AG09319 (cell line): Measurements from ENCODE around the gene EFS.
"Not testable (repeated sequence)": the region's sequence is repeated elsewhere in the genome, so short reads cannot be mapped to it uniquely, and the experiment has no call there.

ENCODE experiments used
- DNase-seq: peaks from one replicate; pipeline ENCODE4 v3.0.0-alpha.2; 2010; ENCODE audit warnings: low read depth; ENCODE audit errors: extremely low read depth
- TF ChIP-seq, protein P1 (sequence below): IDR thresholded peaks from 2 replicates; pipeline ENCODE4 v1.5.1; 2011; ENCODE audit warnings: low read depth, mild to moderate bottlenecking, inconsistent platforms, low read length, moderate library complexity

Gene EFS

DNA sequence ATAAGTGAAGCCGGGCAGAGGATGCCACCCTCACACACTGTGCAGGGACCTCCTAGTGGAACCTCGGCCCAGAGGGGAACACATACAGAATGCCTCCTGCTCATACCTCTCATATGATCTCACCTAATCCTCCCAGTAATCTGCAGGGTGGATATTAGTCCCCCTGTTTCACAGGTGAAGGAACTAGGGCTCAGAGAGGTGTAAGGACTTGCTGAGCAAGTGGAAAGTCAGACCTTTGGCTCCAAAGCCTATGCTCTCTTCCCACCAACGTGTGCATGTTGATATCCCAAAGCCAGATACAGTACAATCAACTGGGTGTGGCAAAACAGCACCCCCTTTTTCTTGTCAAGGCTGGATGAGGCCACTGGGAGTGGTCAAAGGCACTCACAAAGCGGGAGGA lies 38.9 kb upstream of the EFS start:
- DNase-seq: no peak
- TF ChIP-seq, protein P1, sequence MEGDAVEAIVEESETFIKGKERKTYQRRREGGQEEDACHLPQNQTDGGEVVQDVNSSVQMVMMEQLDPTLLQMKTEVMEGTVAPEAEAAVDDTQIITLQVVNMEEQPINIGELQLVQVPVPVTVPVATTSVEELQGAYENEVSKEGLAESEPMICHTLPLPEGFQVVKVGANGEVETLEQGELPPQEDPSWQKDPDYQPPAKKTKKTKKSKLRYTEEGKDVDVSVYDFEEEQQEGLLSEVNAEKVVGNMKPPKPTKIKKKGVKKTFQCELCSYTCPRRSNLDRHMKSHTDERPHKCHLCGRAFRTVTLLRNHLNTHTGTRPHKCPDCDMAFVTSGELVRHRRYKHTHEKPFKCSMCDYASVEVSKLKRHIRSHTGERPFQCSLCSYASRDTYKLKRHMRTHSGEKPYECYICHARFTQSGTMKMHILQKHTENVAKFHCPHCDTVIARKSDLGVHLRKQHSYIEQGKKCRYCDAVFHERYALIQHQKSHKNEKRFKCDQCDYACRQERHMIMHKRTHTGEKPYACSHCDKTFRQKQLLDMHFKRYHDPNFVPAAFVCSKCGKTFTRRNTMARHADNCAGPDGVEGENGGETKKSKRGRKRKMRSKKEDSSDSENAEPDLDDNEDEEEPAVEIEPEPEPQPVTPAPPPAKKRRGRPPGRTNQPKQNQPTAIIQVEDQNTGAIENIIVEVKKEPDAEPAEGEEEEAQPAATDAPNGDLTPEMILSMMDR: no peak

DNA sequence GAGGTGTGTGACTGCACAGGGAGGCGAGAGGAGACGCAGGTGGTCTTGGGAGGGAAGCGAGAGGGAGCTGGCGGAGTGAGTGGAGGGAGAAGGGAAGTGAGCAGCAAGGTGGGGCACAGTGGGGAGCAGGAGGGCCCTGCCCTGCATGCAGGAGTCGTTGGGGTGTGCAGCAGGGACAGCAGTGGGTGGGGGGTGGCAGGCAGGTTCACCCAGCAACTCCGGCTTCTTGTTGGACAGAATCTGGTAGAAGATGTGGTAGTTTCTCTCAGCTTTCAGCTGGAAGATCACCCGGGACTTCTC lies 38.1 kb upstream of the EFS start:
- TF ChIP-seq, protein P1: no peak
- no peak for DNase-seq

DNA sequence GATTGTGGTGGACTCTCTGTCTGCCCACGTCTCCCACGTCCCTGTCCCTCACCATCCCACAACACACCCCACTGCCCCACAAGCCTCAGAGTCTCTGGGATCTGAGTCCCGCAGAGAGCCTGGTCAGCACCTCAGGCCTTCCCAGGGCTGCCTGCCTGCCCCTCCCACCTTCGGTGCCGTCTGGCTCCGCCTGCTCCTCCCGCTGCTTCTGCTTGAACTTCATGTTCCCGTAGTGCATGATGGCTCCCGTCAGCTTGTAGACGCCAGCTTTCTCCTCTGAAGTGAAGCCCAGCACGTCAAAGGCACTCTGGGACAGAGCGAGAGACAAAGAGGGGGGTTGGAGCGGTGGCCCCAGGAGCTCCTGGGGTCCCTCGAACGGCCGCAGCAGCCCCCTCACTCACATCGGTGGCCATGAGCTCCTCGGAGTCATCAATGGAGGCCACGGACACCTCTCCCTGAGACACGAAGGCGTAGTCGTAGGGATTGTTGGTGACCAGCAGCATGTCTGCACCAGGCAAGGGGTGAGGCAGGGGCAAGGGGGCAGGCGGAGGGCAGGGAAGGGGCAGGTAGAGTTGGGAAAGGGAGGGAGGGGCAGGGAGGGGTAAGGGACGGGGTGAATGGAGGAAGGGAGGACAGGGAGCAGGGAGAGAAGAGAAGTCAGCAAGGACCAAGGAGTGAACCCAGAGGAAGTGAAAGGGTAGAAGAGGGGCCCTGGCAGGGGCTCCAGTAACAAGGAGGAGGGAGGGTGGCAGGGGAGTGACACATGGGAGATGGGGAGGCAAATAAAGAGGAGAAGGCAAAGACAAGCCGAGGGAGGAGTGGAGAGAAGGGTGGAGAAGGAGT lies 37.5 kb upstream of the EFS start:
- DNase-seq: no peak
- TF ChIP-seq, protein P1: no peak

DNA sequence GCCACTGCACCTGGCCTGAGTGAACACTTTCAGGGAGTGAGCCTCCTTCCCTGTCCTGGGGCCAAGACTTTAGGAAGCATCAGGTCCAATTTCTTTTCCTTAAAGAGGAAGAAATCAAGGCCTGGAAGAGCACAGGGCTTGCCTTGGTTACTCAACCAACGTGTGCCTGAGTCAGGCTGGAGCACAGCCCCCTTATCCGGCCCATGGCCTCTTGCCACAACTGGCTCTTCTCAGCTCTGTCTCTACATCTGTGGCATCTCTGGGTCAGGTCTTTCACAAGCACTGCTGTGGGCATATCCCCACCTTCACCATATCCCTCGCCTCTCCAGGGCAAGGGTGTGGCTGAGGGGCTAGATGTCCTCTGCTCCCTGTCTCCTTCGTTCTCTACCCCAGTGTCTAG lies 36.3 kb upstream of the EFS start:
- DNase-seq: no peak
- TF ChIP-seq, protein P1: no peak

DNA sequence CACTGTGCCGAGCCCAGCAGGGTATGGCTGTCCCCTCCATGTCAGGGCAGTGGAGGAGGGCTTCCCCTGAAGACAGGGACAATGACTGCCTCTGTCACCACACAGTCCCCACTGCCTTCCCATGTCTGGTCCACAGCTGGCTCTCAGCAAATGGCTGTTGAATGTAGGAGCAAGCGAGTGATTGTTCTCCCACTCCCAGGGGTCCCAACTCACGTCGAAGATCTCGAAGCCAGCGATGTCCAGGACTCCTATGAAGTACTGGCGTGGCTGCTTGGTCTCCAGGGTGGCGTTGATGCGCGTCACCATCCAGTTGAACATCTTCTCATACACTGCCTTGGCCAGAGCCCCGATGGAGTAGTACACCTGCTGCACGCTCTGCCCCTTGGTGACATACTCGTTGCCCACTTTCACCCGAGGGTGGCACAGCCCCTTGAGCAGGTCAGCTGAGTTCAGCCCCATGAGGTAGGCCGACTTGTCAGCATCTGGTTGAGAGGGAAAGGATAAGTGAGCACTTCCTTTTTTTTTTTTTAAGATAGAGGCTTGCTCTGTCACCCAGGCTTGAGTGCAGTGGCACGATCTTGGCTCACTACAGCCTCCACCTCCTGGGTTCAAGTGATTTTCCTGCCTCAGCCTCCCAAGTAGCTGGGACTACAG lies 35.7 kb upstream of the EFS start:
- DNase-seq: not testable (repeated sequence)

DNA sequence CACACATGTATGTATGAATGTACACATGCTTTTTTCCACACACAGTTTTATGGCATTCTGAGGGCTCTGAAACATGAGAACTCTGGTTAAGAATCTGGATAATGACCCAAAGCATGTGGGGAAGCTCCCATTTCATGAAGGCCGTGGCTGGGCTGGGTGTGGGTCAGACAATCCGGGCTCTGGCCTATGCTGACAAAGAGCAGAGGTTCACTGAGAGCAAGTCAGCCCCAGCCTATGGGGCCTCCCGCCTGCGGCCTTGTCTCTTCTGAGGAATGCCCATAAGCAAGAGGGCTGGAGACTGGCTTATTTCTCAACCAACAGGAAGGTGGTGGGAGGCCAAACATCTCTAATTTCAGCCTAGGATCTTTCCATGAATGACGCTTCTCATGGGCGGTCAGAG lies 34.6 kb upstream of the EFS start:
- DNase-seq: no peak

DNA sequence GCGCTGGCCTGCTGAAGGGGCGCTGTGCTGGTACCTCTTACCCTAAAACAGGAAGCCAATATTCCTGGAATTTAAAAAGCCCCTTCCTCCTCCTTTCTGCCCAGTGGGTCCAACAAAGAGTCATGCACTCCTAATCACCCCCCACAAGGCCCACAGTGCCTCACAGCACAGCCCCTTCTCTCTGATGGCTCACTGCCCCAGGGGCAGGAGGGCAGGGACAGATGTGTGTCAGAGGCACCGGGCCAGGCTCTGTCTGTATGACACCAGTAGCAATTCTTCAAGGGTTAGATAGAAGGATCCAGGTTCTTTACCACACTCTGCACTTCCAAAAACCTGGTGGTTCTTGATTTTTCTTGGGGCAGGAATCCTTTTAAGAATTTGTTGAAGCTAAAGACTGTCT lies 34.2 kb upstream of the EFS start:
- TF ChIP-seq, protein P1: no peak
- DNase-seq: no peak

More for the DNA sequence above, 34.6 kb upstream of the EFS start:
- TF ChIP-seq, protein P1: no peak
